Occipital lobe (tissue), 2 donors: Measurements from ENCODE around the gene PRPF4. TPM values are rescaled to one million over a fixed set of nuclear protein-coding genes. Genes with fewer than 3 reads are reported as not detected.
"Not testable (repeated sequence)": the region's sequence is repeated elsewhere in the genome, so short reads cannot be mapped to it uniquely, and the experiment has no call there.

Experiments used
- DNase-seq: peaks from one replicate; lab custom pipeline; 2025; lab: John Stamatoyannopoulos, UW
- total RNA-seq: library from RNA; depleted of rRNA; stranded (reverse); fragments of >200 nt; gene quantifications from one replicate; pipeline ENCODE4 v1.2.3, GENCODE V29; 2014

PRPF4 gene
- total RNA-seq, 1 donor from 2014 or later, result 23.7 TPM

DNA sequence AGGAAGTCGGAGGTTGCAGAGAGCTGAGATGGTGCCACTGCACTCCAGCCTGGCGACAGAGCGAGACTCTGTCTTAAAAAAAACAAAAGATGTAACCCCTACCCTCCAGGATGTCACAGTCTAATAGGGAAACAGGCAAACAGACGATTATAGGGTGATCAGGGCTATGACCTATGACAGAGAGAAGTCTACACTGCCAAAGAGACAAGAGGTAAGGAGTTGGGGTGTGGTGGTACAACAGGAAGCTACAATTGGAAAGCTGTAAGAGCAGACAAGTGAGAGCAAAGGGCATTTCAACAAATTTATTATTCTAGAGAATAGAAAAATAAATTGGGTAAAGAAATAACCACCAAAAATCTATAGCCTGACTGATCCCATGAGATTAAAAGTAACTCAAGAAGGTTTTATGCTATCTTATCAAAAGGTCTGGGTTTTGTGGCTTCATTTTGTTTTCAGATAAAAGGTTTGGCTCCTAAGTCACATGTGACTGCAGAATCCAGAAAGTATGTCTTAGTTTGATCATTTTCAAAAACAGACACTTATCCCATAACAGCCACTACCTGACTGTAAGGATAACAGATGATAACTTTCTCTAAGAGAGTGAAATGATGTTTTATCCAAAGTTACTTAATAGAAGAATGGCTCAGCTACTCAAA, 7.4 kb upstream of the PRPF4 start:
- DNase-seq, result no peak

DNA sequence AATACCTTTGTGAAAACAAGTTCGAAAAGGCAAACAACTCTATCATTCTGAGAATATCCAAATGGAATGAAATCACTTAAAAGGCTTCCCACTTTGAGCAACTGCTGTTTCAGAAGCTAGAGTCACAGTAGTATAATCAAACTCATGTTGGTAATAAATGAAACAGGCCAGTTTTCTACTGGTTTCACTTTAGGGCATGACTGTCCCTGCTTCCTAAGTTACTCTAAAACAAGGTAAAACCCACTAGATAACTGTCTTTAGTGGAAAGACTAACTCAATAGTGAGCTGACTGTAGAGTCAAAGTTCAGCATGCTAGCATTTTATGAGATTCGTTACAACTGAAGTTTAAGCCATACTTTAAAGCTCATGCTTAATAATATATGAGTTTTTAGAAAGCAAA, 6.1 kb upstream of the PRPF4 start:
- no peak for DNase-seq

DNA sequence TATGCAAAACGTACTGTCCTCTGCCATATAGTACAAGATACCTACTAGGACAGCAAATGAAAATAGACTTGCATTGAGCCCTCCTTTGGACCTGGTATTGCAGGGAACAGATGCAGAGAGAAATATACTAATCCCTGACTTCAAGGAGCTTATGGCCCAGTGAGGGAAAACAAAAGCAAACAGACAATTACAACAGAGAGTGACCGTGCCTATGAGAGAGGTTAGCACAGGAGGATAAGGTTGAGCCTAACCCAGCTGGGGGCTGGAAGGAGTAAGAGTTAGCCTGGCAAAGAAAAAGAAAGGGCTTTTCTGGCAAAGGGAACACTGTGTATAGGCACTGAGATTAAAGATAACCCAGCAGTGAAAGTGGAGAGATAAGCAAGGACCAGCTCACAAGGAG, 5.6 kb upstream of the PRPF4 start:
- no peak for DNase-seq

DNA sequence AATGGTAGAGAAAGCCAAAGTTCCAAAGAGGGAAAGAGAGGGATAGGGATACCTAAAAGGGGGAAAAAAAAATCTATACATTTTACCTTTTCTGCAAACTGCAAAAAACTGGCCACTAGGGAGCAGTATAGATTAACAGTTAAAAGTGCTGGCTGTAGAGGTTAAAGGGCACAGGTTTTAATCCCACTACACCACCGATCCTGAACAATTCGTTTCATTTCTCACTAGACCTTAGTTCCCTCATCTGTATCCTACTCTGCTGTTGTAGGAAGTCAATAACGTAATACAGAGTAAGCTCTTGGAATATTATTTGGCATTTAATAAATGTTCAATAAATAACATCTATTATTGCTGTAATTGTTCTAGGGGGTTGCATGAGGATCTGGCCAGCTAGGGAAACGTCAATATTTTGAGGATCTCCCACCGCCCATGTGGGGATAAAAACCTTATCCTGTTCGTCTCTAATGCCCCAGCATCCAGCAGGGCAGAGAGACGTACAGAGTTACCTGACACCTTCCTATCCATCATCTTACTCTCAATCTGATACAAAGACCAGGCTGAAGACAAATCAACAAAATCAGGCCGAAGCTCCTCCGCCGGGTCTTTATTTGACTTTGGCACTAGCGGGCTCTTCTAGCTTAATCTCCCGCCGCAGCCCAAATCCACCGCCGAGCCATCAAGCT, 843 bp upstream of the PRPF4 start:
- DNase-seq, result no peak

DNA sequence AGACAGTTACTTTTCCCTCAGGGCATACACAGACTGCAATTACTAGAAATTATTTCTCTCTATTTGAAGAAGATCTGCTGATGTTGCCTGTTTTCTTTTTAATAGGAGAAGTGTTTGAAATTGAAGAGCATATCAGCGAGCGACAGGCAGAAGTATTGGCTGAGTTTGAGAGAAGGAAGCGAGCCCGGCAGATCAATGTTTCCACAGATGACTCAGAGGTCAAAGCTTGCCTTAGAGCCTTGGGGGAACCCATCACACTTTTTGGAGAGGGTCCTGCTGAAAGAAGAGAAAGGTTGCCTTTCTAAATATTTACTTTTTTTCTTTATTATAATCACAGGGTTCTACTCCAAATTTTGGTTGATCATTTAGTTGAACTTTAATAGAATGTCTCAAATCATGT, 3.4 kb downstream of the PRPF4 start:
- DNase-seq, result no peak

DNA sequence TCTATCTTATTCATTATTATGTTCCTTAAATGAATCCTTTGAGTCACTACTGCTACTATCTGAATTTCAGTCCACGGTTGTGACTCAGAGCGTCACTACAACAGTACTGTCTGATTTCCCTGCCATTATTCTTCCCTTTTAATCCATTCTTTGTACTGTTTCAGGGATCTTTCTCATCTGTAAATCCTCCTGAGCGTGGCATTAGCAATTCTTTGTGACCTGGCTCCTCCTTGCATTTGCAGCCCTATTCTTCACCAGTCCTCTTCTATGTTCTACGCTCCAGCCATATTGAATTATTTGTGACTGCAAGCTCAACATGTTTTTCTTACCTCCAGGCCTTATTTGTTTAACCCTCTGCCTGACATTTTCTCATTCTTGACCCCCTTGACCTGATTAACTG, 5.9 kb downstream of the PRPF4 start:
- no peak for DNase-seq

DNA sequence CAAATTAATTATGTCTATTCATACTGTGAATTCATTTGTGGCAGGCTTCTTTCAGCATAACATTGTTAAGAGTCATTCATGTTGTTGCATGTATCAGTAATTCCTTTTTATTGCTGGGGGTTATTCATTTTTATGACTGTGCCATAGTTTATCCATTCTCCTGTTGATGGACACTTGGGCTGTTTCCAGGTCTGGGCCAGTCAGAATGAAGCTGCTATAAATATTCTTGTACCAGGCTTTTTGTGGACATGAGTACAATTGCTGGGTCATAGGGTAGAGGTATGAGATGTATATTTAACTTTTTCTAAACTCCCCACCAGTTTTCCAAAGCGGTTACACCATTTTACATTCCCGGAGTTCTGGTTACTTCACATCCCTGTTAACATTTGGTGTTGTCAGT, 13.6 kb downstream of the PRPF4 start:
- DNase-seq, result no peak

DNA sequence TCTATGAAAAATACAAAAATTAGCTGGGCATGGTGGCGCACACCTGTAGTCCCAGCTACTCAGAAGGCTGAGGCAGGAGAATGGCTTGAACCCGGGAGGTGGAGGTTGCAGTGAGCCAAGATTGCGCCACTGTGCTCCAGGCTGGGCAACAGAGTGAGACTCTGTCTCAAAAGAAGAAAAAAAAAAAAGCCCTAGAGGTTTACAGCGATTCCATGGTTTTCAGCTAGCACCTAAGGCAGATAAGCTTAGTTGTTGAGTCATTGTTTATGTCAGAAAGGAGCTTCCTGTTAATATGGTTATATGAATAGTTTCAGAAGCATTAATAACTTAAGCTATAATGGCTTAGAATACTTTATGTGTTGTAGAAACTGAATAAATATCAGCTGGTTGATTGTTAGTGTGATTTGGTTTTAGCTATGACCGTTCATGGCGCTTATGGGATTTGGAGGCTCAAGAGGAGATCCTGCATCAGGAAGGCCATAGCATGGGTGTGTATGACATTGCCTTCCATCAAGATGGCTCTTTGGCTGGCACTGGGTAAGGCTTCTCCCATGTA, 14.7 kb downstream of the PRPF4 start:
- no peak for DNase-seq

DNA sequence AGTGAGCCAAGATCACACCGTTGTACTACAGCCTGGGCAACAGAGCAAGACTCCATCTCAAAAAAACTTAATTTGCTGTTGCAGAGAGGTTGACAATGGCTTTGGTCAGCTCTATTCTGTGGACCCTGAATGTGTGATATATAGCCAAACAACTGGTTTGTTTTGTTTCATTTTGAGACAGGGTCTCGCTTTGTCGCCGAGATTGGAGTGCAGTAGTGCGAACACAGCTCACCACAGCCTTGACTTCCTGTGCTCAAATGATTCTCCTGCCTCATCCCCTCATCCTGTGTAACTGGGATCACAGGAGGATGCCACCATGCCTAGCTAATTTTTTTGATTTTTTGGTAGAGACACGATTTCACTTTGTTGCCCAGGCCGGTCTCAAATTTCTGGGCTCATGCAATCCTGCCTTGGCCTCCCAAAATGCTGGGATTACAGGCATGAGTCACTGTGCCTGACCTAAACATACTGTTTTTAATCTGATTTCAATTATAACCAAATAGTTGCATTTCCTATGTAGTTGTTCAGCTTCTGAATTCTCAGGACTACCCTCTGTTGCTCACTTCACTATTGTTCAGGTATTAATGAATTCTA, 17.9 kb downstream of the PRPF4 start:
- DNase-seq, result no peak

DNA sequence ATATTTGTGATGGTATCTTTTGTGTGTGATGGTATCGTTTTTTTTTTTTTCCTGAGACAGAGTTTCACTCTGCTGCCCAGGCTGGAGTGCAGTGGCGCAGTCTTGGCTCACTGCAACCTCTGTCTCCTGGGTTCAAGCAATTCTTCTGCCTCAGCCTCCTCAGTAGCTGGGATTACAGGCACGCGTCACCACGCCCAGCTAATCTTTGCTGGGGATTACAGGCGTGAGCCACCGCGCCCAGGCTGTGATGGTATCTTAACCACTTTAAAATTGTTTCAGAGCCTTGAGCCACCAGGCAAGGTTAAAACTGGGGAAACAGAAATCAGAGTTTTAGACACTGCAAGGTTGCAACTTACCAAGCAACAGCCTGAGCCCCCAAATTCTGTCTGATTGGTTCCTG, 20.8 kb downstream of the PRPF4 start:
- not testable (repeated sequence) for DNase-seq

DNA sequence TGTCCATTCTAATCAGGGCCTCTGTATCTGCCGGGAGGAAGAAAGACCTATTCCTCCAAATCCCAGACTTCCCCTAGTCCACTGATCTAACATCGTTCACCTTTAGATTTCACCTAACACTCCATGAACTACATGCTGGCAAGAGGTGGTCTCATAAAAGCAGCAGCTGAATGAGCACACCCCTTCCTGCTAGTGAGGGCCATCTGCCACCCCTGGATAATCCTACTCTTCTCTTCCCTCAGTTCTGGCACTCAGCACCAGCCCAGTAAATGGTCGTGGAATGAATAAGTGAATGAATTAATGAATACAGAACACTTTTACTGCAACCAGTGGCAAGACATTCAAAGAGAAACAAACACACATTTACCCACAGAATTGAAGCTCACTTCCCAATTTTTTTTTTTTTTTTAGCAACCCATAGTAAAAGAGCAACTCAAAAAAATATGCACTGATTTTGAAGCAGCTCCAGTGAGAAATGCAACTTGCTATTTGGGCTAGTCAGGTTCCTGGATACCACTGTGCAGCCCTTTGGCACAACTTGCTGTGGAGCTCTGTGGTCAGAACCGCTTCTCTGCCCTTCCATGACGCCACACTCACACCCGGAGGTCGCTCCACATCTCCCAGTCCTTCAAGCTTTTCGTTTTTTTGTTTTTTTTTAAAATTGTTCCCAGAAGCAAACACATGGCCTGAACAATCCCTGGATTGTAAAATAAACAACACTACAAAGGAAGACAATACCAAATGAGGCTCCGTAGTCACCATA, 21.5 kb downstream of the PRPF4 start:
- no peak for DNase-seq

DNA sequence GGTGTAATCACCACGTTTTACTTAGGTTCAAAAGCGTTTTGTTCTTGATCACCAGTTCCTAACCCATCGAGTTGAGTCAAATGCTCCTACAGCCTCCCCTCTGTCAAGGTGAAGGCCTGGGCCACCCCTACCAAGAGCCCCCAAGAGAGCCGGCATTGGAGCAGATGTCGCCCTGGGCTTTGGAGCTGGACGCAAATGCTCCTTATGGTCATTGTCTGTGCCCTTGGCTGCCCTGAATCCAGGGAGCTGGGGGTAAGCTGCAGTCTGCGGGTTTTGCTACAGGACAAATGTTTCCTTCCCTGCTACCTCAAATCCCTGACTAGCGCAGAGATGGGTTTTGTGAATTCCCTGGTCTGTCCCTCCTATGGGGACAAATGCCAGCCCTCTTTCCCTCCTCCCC, 22.9 kb downstream of the PRPF4 start:
- no peak for DNase-seq

DNA sequence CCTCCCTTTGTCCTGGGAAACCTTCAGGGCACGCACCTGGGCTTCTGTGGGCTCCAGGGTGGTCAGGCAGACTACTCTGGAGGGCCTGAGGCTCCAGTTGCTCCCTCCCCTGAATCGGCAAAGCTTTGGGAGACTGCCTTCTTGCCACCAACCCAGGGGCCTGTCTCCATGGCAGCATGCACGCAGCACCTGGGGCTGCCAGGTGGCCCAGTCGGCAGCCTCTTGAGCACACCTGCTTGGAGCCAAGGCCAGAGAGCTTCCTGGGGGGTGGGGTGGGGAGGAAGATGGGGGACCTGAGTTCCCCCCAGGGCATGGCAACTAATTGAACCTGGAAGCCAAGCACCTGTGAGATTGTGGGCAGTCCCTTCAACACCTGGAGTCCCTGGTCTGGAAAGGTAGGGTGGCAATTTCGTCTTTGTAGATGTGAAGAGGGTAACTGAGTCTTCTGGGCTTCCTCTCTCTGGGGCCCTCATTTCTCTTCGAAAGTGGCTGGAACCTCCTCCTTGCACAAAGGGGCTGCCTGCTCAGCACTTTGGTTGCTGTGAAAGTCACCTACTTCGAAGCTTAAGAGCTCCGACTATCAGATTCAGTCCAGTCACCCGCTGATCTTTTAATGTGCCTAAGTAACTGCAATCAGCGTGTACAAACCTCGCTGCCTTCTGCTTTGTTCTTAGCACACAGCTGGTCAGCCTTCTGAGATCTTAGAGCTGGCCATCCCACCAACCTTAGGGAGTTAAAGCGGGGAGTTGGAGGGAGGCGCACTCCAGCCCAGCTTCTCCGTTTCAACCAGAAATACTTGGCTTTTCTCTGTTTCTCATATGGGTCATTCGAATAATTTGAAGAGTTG, 23.7 kb downstream of the PRPF4 start:
- DNase-seq, result no peak

DNA sequence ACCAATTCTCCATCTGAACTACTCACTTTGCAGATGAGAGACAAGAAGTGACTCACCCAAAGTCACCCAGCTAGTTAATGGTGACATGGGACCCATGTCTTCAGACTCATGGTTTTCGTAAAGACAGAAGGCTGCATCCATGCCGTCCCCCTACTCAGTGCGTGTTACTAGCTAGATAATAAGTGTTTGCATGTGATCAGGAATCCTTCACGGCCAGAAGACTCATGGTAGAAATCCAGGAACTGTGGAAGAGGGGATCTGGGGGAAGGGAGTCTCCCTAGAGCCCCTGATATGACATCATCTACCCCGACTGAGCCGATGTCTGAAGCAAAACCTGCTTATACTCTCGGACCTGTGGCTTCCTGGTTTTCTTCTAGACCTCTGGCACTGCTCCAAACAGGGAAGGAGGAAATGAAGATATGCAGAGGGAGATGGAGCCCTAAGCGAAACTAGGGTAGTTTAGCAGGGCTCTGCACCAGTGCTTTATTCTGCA, 24.4 kb downstream of the PRPF4 start:
- DNase-seq, result no peak

DNA sequence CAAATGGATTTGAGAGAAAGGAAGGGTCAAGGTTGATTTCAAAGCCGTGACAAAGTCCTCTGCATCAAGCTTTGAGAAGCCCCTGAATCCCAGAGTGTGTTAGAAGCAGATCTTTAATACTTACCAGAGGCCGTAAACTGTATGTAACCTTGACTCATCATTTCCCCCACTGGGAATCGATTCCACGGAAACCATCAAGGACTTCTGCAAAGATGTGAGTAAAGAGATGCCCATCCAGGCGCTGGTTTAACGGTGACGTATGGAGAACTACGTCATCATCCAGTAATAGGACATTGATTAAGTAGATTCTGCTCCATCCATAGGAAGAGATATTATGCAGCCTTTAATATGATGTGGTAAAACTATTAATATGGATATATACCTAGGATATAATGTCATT, 26.1 kb downstream of the PRPF4 start:
- no peak for DNase-seq

DNA sequence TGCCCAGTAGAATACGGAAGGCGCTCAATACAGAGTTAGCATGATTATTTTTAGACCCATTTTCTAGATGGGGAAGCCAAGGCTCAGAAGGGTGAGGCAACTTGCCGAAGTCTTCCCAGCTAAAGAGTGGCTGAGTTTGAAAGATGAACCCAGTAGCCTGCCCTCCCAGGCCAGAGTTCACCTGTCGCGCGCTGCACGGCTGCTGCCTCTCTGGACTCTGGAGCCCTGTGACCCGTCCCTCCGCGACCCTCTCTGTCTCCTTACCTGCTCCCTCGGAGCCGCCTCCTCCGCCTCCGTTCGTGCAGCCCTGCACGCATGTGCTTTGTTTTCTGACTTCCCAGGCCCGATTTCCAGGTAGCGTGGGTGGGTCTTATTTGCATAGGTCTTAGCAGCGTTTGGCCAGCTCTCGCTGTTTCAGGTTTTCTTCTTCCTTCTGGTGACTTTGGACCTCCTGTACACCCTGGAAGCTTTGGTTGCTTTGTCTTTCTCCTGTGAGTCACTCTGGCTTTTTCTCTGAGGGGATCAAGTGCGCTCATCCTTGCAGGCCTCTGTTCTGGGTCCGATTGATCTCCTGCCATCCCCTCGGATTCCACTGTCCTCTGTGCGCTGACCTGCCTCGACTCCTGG, 27.4 kb downstream of the PRPF4 start, which contains the start of gene RNF183:
Gene RNF183 (minus strand): TSS at position 585 of the 627 bp plus-strand sequence. CDS start 5,192 bp downstream, outside the sequence.
- no peak for DNase-seq

DNA sequence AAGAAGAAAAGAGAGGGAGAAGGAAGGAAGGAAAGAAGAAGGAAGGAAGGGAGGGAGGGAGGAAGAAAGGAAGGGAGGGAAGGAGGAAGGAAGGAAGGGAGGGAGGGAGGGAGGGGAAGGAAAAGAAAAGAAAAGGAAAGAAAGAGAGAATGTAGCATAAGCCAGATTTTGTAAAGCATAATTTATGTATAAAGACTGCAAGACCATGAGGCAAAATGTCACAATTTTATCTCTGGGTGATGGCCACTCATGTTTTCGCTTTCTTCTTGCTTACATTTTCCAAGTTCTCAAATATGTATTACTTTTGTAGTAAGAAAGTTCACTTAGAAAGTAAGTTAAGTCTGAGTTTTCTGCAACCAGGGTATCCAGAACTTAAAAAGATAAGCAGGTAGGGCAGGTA, 31.1 kb downstream of the PRPF4 start:
- no peak for DNase-seq

DNA sequence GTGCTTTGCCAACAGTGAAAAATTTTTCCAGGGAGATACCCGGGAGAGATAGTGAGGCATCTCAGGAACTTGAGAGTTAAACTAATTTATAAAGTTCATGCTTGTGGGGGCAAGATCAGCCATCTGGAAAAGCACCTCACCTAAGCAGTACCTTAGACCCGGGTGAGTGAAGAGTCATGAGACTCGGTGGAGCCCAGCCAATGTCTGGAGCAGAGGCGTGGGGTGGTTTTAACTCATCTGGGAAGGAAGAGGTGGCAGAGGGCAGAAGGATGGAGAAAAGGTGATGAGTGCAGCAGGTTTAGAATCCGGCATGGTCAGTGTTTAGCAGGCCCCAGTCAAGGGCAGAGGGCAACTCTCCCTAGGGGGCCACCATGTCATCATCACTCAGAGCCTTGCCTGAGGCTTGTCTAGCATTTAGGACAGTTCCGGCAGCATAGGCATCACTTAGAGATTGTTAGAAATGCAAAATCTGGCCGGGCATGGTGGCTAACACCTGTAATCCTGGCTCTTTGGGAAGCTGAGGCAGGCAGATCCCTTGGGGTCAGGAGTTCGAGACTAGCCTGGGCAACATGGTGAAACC, 32.0 kb downstream of the PRPF4 start:
- no peak for DNase-seq

DNA sequence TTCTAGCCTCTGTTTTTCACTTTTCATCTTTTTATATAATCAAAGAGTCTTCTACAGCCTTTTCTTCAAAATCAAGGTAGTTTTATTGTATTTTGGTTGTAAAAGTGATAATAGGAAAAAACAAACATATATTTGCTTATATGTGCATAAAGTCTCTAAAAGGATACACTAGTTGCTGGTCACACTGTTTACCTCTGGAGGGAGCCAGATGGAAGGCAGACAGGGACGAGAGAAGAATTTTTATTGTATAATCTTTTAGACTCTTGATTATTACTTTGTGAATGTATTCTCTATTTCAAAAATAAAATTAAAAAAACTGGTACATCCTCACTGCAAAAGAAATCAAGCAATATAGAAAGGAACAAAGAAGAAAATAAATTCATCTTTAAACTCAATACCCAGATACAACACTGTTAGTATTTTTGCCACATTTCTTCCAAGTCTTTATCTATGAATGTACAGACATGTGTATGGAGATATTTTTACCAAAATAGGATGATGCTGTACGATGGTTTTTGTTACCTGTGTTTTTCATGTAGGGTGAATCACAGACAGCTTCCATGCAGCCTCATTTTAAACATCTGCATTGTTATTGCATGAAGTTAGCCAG, 33.9 kb downstream of the PRPF4 start:
- DNase-seq, result no peak
